NCI-H187 (cell line): ENCODE results near the gene IRS2.
A peak's percentile ranks its signal among the peaks of the same experiment; 100 is the strongest.

Experiments
- DNase-seq, 2 experiments: peaks; one replicate each; lab custom pipeline; 2025; lab: John Stamatoyannopoulos, UW

Gene IRS2

DNA sequence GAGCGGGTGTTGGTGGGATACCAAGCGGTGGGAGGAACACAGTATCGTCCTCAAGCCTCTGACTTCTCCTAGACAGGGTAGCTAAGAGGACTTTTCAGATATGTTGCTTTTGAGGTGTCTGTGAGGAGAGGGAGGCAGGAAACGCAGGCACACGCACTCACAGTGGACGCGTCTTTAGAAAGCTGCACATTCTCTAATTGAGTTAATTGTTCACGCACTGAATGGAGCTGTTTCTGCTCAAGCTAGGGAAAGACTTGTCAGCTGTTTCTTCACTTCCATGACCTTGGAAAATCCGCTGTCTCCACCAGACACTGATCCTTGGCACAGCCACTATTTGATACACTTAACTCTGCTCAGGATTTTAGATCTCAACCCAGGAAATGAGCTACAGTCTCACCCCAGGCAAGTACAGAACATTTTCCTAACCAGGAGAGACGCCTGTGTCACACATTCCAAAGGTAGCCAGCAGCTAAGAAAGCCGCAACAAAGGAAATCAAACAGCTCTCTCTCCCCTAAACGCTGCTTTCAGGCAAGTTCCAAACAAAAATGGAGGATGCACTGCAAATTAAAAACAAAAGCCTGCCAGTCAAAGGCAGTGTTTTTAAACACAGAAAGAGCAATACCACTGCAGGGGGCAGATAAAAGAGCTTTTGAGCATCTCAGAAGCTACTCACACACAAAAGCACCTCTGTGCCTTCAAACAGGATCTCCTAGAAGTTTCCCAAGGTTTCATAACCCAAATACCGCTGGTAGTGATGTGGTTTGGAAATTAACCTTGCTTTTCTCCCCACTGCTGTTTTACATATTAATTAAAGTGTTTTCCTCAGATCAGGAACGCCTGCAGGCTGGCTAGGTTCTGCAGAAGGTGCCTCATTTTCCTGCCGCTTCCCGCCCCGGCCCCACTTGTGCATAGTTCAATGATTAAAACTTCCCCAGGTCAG lies 57.3 kb downstream of the IRS2 start:
- DNase-seq: no peak

DNA sequence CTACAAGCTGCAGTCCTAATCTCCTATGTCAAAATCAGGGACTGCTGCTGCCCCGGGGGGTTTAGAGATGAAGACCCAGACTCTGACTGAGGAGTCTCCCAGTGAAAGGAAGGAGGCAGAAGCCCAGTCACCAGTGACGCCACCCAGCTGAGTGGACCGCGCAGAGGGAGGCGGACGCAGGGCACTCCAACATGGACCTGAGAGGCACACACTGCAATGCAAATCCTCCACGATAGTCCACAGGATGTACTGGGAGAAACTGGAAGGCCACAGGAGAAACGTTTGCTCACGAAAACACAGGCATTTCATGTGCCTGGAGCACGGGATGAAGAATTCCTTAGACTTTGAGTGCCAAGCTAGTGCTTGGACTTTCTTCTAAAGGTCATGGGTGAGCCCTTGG lies 58.3 kb downstream of the IRS2 start:
- no peak for DNase-seq

DNA sequence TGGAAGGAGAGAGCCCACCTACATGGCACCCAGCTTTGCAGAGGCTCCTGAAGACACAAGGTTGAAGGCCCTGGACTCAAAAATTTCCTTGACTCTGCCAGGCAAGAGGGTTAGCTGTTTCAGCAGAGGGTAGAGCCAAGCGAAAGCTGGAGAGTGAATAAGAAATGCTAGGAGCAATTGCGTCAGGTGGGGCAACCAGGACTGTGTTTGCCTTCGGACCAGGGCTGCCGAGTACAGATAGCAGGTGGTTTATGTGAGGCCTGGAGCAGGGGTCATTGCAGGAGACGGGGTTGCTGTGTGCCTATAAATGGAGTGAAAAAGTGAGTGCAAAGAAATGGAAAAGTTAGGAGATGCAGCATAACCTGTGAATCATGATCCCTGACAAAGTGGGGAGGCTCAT lies 59.1 kb downstream of the IRS2 start:
- no peak for DNase-seq

DNA sequence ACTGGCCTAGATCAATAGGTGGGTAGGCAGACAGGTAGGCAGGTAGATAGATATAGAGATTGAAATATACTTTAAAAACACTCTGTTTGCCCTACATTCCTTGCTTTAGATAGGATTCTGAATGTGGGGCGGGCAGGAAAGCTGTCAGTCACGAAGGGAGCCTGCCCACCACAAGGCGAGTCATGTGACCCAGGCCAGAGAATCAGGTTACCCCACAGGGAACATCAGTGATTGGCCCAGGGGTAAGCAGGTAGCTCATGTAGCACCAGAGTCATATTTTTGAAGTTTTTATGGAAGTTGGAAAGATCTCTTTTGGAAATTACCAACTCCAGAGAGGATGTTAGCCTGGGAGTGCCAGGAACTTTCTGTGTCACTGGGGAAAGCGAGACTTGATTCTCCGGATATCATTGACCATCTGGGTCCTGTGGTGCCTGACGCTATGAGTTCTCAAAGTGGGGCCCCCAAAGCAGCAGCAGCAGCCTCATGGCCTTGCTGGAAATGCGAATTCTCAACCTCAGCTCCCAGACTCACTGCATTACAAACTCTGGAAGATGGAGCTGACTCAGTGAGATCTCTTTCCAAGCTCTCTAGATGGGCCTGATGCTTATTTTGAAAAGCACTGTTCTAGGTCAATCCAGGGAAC lies 60.3 kb downstream of the IRS2 start:
- no peak for DNase-seq

DNA sequence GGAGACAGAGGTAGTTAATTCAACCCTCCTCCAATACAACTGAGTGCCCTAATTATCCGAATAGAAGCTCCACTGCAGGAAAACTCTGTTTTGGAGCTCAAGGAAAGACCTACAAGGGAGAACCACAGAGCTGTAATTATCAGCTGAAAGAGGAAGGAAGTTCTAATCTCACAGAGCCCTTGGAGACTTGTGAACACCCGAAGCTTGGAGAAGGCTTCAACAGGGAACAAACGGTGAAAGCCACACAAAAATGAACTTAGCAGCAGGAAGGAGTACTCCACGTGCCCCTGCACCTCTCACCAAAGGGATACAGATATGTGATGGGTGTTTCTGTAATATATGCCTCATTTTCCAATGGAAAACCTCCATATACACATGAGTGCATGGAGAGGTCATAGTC lies 61.1 kb downstream of the IRS2 start:
- no peak for DNase-seq

DNA sequence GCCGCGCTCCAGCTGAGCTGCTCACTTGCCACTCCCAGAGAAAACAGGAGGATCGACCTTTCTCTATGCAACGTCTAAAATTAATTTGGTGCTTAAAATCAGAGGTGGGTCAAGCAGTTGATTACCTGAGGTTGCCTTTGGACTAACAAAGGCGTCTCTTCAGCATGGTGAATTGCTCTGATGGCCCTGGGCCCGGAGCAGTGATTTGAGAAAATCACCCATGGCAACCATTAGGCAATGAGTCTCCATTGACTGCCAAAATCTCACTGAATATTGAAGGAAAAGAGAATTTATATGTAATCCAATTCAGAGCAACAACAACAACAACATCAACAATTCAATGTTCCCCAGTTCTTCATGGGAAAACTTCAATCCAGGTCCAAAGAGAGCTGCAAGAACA lies 61.8 kb downstream of the IRS2 start:
- DNase-seq: no peak

DNA sequence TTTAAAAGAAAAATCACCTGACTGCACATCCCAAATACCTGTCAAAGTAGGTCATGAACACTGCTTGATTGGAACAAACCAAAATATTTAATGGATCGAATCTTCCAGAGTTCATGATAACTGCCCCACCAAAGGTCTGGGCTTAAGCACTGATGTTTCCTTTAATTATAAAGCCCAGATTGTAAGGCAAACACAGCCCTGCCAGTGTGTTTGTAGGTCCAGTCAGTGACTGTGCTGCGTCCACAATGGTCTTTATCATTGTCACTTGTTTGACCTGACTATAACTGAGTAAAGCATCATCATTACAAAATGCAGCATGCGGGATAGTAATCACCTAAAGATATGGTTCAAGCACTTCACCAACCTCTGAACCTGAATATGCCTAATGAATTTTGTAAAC lies 63.3 kb downstream of the IRS2 start:
- DNase-seq: no peak

DNA sequence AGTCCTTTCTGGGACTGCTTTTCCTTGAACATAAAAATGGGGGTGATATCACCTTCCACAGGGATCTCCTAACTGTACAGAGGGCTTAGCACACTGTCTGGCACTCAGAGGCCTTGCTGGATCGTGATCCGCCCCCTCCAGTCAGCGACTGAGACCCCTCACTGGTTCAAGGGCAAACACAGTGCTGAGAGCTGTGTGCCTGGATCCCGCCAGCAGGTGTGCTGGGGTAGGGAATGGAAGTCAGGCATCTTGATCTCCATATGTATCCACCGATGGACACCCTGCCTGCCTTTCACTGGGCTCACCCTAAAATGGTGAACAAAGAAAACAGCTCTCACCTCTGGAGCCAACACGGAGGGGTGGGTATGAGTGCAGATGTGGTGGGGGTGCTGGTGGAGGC lies 64.3 kb downstream of the IRS2 start:
- no peak for DNase-seq

DNA sequence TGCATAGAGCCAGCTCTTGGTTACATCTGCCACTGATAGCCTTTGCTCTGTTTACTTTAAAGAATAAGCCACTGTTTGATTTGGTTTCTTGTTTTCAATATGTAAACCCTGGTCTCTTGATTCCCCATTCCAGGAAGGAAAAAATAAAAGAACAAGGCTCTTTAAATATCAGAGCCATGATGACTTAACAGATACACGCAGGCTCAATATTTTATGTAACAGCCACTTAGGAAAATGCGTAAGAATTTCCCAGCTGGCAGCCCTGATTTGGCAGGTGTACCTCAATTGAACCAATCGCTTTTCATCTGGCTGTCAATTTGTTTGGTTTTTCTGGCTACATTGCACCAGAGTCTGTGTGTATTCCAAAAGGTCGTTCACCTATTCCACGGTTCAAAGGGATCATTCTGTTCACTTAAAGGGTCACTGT lies 65.6 kb downstream of the IRS2 start:
- no peak for DNase-seq

DNA sequence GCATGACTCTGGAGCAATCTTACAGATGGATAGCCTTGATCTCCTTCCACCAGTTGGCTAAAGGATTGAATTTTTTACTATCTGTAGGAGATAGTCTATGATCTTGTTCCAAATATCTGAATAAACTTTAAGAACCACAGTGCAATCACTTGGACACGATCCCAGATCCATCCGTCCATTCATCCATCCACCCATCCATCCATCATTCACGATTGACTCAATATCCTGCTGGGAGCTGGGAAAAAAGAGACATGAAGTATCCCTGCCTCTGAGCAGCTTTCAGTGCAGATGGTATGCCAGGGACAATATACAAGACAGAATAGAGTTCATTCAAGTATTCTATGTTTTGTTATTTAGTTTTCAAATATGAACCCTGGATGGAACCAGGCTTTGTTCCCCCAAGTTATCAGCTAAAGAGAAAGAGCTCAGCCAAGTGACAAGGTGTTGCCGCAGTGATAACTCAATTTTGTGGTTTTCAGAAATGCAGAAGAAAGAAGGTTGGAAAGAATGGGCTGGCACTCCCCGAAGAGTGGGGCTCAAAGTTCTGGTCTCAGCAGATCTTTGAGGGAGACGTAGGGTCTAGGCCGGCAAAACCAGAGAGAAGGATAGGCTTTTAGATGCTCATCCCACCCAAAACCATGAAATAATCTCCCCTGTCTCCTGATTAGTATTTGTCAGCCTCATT lies 66.3 kb downstream of the IRS2 start:
- DNase-seq: no peak

DNA sequence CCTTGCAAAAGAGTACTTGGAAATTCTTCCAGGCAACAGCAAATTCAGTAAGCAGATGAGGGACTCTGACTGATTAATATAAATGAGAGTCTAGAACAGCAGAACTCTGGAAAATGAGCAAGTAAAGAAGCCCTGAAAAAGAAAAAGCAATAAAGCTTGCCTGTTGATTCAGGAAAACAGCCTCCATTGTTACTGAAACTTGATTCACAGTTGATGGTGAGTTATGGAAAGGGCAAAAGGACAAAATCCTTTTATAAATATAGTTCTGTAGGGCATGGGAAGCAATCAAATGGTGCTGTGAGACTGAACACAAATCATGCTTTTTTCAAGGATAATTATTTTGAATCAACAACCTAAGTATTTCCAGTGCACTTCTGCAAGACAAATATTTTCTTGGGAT lies 67.7 kb downstream of the IRS2 start:
- DNase-seq: no peak

DNA sequence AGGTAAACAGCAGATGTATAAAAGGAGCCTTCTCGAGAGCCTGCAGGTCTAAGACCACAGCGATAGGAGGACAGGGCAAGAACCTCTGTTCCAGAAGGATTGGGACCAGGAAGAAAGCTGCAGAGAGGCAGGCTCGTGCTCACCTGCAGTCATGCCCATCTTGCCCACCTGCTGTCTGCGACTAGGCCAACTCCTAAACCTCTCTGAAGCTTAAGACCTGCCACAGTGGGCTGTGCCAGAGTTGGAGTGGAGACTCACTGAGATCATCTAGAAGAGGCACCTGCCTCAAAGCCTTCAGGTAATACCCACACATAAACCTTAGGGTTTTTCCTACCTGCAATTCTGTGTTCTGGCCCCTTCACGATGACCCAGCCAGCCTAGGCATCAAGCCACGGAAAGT lies 68.7 kb downstream of the IRS2 start:
- DNase-seq: no peak

DNA sequence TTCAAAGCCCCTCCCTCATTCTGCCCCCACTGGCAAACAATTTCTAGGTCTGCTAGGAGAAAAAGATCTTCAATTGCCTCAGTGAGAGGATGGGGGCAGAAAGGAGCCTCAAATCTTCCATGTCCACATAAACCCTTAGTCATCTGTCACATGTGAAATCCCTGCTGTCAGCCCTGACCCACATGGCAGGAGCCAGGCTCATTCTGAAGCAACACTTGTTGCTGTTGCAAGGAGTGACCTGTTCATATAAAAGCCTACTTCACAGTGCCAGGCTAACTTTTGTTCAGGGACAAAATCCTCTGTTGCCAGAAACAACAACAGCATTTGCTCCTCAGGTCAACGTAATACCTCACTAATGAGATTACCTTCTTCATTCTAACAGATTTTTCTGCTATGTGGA lies 70.5 kb downstream of the IRS2 start:
- DNase-seq: no peak

DNA sequence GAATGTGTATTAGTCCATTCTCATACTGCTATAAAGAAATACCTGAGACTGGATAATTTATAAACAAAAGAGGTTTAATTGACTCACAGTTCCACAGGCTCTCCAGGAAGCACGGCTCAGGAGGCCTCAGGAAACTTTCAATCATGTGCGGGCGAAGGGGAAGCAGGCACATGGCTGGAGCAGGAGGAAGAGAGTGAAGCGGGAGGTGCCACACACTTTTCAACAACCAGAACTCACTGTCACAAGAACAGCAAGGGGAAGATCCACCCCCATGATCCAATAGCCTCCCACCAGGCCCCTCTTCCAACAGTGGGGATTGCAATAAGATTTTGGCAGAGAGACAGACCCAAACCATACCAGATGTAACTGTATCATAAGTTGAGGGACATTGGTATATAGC lies 72.7 kb downstream of the IRS2 start:
- no peak for DNase-seq

DNA sequence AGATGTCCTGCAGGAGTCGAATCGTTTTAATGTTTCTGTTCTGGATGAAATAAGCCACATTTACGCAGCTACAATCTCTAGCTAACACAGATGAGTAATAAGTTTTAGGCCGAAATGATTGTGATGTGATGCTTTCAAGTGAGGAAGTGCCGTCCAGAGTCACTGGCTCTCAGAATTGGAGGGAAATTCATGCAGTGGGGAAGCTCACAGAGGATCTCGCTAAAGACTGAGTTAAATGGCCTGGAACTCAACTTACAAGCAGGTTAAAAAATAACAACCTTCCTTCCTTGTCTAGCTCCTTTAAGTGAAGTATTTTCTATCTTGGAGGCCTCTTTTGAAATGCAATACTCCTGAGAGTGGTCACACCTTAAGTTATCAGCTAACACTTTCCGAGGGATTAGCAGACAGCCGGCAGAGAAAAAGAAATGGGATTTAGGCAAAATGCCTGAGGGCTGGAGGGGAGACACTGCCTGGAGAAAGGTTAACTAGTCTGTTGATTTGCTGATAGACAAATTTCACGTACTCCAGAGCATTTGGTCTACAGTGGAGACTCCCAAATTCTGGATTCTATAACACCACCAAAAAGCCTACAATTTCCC lies 74.2 kb downstream of the IRS2 start:
- no peak for DNase-seq

DNA sequence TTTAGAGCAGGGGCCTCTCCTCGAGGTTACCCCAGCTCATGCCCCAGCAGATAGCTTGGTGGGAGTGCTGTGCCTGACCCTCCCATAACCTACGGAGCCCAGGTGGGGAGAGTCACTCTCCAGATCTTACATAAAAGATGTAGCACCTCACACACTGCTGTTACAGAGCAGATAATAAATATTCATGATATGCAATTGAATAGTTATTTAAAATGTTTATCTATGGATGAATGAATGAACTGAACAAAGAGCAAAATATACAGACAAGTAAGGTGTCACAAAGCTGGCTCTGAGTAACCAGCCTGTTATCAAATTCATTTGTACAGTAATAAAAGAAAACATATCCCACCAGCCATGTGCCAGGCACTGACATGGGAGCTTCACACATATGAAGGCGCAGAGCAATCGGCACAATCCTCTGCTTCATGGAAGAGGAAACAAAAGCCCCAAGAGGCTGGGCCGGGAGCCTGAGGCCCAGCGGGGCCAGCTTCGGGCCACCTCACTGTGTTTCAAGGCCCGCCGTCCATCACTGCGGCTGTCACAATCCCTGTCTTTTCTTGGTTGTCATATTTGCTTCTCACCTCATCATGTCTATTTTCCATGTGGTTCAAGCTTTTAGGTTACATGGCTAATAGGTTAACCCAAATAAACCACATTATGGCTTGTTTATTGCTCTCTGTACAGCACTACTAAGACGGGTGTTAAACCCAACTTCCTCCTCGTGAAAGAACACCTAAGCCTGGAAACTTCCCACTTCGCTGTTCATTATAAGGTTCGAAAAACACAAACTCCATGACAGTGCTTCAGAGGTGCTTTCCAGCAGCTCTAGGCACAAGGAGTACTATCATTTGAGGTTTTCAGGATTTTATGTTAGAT lies 78.4 kb downstream of the IRS2 start:
- DNase-seq: no peak

DNA sequence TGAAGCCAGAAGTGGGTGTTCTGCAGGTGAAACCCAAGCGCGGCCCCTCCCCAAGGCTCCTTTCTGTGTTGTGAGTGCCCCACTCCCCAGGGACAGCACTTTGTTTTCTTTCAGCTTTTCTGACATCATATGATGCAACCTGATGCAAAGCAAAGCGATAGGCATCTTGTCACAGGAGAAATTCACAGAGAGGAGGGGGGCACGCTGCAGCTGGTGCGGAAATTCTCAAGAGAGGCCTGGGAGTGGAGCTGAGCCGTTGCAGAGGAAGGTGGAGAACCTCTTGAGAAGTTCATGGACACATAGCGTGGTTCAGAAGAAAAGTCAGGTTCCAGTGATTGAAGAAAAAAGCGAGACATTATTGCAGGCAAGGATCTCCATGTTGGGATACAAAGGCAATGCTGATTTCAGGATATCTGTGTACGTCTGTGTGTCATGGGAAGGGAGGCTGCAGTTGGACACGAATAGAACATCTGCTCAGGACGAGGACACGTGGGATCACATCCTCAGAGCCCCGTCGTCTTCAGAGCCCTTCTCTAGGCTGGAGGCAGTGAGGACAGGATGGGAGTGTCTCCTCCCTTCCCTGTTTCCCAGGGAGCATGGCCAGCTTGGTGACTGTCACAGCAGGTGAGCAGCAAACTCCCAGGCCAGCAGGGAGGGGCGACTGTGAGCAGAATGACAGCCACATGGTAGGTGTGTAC lies 79.2 kb downstream of the IRS2 start:
- DNase-seq: peak; percentile 97 to 98

DNA sequence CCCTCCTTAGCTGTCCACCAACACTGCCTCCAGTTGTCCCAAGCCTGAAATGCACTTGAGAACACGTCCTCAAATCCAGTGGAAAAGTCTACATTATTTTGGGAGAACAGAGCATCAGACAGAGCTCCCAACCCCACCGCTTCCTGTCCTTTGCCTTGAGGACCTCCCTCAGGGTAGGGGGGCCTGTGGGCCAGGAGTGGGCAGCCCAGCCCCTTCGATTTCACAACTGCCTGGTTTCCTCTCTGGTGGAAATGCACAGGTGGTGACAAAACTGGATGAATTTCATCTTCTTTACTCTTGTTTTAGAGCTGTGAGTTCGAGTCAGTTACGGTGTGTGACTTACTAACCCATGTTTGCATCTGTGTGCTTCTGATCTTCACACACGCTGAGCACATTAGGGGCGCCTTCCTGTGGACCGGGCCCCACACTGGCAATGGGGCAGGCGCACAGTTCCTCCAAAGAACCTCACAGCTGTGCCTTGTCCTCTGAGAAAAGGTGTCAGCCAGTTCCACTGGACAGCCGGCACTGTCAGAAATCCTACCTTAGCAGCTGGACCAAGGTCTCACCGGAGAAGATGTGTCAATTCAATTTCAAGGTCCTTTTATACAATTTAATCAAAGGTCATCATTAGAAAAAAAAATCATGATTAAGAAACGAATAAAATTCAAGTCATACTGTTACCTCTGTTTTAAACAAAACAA lies 80.2 kb downstream of the IRS2 start:
- no peak for DNase-seq

DNA sequence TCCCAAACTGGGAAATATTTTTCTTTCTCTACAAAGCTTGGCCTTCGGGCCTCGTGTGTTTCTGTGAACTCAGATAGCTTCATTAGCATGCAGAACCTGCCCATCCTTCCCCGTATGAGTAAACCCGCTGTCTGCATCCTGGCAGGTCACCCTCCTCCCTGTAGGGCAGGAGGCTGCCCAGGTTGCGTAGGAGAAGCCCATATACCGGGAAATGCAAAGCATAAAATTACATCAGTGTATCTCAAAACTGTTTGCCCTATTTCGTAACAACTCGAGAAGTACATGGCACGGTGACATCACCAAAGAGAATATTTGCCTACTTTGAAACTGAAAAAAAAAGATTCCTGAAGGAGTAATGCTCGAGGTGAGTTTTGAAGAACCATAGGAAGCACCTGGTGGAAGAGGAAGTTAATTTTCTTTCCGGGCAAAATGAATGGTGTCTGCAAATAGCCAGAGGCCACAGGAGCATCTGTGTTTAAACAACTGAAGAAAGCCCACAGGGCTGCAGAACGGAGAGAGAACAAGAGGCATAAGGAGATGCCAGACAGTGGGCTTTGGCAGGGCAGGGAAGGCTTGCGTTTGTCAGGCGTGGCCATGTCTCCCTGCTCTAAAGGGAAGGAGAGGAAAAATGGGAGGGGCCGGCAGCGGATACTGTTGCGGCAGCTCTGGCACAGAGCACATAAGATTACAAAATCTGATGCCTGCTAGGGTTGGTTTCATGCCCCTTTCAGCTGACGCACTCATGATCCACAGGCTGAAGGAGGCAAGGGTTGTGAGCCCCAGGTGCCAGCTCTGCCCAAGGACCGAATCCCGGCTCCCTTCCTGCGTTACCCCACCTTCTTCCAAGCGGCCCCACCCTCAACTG lies 81.4 kb downstream of the IRS2 start:
- no peak for DNase-seq
